HuH-7.5 (cell line): ENCODE results near the gene KDM1A.
"Not testable (repeated sequence)": the region's sequence is repeated elsewhere in the genome, so short reads cannot be mapped to it uniquely, and the experiment has no call there.

Experiments
- DNase-seq: peaks from one replicate; pipeline ENCODE4 v3.0.0; 2011; ENCODE audit warnings: low spot score

Gene KDM1A

GRCh38 chr1:23019094-23019862, at the start of gene KDM1A:
KDM1A (plus strand) TSS chr1:23019468; CDS start chr1:23019597, 129 bp downstream.
- DNase-seq = peak; percentile 87

GRCh38 chr1:22970096-22970495, 49.2 kb upstream of the KDM1A start:
- DNase-seq = no peak

DNA sequence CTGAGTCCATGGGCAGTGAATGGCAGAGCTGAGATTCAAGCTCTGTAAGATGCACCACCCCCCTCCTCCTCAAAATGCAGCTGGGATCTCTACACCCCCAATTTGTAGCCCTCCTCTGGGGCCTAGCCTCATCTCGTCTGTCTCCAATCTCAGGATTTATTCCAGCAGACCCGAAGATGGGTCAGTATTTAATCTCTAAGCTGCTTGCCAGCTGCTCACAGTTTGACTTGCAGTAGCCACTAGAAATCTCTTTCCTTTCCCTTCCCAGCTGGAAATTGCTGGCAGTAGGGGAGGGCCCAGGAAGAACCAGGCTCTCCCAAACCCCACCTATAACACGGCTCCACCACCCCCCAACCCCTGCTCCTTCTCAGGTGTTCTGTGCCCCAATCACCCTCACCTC, 48.1 kb upstream of the KDM1A start:
- no peak for DNase-seq

- DNase-seq = no peak
Measured at GRCh38 chr1:22971611-22972405, 47.5 kb upstream of the KDM1A start.

DNA sequence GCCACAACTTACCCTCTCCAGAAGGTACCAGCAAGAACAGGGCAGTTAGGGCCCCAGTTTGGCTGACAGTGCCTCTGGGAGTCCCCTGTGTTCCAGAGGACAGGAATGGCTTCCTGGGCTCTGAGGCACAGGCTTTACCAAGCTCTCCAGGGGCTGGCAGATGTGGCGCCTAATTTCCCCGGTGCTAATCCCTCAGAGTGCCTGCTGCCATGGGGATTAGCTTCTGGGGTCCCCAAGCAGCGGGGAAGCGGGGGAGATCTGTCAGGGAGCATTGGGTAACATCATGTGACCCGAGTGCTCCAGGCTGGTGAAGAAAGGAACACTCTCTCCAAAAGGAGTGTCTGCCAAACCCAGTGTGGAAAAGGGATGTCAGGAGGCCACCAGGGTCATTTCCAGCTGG, 46.5 kb upstream of the KDM1A start, which contains the start of gene LACTBL1:
Gene LACTBL1, minus strand, starts transcription at position 107 of the 400 bp plus-strand sequence. CDS start 550 bp downstream, outside the sequence.
- no peak for DNase-seq

DNA sequence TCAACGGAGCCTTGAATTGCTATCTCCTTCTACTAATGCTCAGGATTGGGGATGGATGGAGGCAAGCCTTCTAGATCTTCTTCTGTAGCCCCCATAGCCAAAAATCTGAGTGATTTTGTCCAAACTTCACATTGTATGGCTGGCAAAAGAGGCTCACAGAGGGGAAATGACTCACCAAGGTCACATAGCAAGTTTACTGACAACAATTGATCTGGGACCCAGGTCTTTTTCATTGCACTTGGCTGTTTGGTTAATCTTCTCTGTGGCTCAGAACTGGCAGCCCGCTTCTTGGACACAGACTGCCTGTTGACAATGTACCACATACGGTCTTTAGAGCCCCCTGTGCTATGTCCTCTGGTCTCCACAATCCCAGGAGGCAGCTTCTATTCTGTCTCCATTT, 43.6 kb upstream of the KDM1A start:
- no peak for DNase-seq

- no peak for DNase-seq
Measured at GRCh38 chr1:22976127-22976460, 43.2 kb upstream of the KDM1A start.

GRCh38 chr1:22976461-22977243, 42.6 kb upstream of the KDM1A start:
- peak; percentile 43 for DNase-seq

DNA sequence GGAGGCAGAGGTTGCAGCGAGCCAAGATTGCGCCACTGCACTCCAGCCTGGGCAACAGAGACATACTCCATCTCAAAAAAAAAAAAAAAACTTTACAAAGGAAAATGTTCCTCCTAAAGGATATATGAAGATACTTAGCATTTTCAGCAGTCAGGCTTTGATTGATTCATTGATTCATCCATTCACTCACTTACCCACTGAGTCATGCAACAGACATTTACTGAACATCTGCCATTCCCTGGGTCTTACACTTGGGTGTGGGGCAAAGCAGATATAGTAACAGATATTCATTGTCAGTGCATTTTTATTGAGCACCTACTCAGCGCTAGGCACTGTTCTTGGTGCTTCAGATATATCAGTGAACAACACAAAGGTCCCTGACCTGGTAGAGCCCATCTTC, 41.0 kb upstream of the KDM1A start:
- no peak for DNase-seq

DNA sequence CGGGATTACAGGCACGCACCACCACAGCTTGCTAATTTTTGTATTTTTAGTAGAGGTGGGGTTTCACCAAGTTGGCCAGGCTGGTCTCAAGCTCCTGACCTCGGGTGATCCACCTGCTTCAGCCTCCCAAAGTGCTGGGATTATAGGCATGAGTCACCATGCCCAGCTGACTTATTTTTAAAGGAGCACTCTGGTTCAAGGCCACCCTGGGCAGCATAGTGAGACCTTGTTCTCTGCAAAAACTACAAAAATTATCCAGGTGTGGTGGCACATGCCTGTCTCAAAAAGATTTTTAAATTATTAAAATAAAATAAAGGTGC, 38.8 kb upstream of the KDM1A start:
- not testable (repeated sequence) for DNase-seq

DNA sequence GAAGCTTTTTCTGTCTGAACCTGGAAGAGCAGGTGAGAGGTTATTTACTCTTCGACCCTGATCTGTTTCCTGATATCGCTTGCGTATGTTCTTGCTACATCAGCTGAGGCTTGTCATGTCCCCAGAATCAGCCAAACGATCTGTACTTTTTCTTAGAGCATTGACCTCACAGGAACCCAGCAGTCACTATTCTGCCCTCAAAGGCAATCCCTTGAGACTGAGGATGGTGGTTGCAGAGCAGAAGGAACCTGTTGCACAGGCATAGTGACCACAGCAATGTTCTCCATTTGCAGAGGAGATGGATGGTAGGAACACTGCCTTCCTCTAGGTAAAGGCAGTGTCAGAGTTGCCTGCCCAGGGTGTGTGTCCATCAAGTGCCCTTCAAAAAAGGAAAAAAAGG, 35.3 kb upstream of the KDM1A start:
- DNase-seq = no peak

DNA sequence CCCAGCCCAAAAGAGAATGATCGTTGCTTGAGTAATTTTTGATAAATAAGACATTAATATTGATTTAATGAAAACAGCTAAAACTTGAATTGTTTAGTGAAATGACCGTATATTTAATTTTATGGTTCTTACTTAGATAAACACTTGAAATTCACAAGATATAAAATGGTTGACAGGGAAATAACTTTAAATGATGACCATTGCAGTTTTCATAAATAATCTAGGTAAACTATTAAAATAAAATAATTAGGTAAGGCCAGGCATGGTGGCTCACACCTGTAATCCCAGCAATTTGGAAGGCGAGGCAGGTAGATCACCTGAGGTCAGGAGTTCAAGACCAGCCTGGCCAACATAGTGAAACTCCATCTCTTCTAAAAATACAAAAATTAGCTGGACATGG, 26.9 kb upstream of the KDM1A start:
- DNase-seq = not testable (repeated sequence)

DNA sequence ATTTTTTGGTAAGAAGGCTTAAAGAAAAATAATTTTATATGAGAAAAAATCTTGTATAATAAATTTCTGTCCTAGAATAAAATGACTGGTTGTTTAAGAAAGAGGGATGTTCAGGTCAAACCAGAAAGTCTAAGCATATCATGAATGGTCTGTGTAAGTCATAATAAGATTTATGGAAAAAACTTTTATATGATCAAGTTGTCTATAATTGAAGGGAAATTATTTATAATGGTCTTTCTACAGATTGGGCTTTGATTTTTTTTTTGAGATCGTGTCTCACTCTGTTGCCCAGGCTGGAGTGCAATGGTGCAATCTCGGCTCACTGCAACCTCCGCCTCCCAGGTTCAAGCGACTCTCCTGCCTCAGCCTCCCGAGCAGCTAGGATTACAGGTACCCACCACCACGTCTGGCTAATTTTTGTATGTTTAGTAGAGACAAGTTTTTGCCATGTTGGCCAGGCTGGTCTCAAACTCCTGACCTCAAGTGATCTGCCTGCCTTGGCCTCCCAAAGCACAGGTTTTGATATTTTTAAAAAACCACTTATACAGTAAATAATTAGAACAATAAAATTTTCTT, 26.0 kb upstream of the KDM1A start:
- DNase-seq = not testable (repeated sequence)

- DNase-seq = no peak
Measured at GRCh38 chr1:22995774-22996173, 23.5 kb upstream of the KDM1A start.

DNA sequence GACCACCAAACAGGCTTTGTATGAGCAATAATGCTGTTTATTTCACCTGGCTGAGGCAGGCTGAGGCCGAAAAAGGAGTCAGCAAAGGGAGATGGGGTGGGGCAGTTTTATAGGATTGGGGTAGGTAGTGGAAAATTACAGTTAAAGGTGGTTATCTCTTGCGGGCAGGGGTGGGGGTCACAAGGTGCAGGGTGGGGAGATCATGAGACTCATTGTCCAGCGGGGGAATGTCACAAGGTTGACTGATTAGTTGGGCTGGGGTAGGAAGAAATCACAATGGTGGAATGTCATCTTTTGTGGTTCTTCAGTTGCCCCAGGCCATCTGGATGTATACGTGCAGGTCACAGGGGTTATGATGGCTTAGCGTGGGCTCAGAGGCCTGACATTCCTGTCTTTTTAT, 21.7 kb upstream of the KDM1A start:
- DNase-seq = not testable (repeated sequence)

DNA sequence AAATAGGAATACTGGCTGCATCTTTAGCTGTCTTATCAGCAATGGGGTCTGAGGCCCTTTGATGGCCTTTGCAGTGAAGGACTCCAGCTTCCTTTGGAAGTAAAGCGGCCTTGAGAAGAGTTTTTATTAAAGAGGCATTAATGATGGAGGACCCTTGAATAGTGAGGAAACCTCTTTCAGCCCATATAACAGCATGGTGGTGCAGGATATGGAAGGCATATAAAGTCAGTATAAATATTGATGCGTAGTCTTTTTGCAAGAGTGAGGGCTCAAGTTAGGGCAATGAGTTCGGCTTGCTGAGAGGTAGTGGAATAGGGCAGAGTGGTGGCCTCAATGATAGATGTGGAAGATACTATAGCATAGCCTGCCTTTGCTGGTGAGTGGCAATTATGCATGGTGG, 19.1 kb upstream of the KDM1A start:
- not testable (repeated sequence) for DNase-seq

DNA sequence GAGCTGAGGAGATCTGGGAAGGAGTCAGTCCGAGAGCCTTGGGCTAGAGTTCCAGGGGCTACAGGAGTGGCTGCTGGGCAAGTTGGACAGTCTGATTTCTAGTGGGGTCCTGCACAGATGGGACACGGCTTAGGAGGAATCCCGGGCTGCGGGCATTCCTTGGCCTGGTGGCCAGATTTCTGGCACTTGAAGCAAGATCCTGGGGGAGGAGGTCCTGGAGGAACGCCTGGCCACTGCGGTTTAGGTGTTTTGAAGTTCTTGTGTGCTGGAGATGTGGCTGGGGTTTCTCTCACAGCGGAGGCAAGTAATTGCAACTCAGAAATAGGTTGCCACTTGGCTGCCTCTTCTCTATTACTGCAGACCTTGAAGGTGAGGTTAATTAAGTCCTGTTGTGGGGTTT, 17.1 kb upstream of the KDM1A start:
- not testable (repeated sequence) for DNase-seq

DNA sequence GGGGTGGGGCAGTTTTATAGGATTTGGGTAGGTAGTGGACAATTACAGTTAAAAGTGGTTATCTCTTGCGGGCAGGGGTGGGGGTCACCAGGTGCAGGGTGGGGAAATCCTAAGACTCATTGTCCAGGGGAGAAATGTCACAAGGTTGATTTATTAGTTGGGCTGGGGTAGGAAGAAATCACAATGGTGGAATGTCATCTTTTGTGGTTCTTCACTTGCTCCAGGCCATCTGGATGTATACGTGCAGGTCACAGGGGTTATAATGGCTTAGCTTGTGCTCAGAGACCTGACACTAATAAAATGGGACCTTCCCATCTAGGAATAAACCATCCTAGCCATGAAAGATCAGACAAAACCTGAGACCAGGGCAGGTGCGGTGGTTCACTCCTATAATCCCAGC, 15.2 kb upstream of the KDM1A start:
- no peak for DNase-seq

GRCh38 chr1:23004769-23005168, 14.5 kb upstream of the KDM1A start:
- DNase-seq = not testable (repeated sequence)

GRCh38 chr1:23007106-23007505, 12.2 kb upstream of the KDM1A start:
- DNase-seq = no peak

GRCh38 chr1:23008901-23009300, 10.4 kb upstream of the KDM1A start:
- no peak for DNase-seq

DNA sequence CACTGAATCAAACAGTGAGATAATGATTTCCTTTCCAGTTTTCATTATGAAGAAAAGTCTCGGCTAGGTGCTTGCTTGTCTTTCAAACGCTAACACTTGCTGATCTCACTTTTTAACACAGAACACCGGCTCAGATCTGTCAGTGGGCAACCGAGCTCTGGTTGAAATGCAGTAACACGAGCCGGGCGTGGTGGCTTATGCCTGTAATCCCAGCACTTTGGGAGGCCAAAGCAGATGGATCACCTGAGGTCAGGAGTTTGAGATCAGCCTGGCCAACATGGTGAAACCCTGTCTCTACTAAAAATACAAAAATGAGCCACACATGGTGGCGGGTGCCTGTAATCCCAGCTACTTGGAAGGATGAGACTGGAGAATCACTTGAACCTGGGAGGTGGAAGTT, 9.2 kb upstream of the KDM1A start:
- not testable (repeated sequence) for DNase-seq
